Activated CD8-positive, alpha-beta memory T cell treated with anti-CD3 and anti-CD28 coated beads, Interleukin-2, amount 10 ng/mL, durations not matched to agents 7 days and 5 days (primary cell): ENCODE results near the gene SCN5A. TPM values are rescaled to one million over a fixed set of nuclear protein-coding genes. Genes with fewer than 3 reads are reported as not detected.

ENCODE experiments used
- ATAC-seq: fragments of 150-1000 bp; cut with Tn5 transposase; one replicate; pipeline ENCODE4 v1.10.0; 2021; ENCODE audit warnings: moderate library complexity
- CTCF ChIA-PET: fragments of 350-600 bp; sonication (Branson Sonifier 250); formaldehyde crosslinking; loops from one replicate; lab custom pipeline; 2021; ENCODE audit warnings: antibody characterized with exemption; lab: Charles Lee
- DNase-seq: peaks from one replicate; pipeline ENCODE4 v3.0.0-alpha.2; 2020
- H3K27ac Mint-ChIP-seq: one replicate; pipeline ENCODE4 v1.8.0; 2021; ENCODE audit warnings: mild to moderate bottlenecking, mixed read lengths
- H3K27me3 Mint-ChIP-seq: one replicate; pipeline ENCODE4 v1.8.0; 2021; ENCODE audit warnings: mixed read lengths
- H3K36me3 Mint-ChIP-seq: one replicate; pipeline ENCODE4 v1.8.0; 2021; ENCODE audit warnings: mild to moderate bottlenecking, mixed read lengths
- H3K4me1 Mint-ChIP-seq: one replicate; pipeline ENCODE4 v1.8.0; 2021; ENCODE audit warnings: mixed read lengths
- H3K4me3 Mint-ChIP-seq: one replicate; pipeline ENCODE4 v1.8.0; 2021; ENCODE audit warnings: mild to moderate bottlenecking, moderate library complexity, mixed read lengths
- H3K9me3 Mint-ChIP-seq: one replicate; pipeline ENCODE4 v1.8.0; 2022; ENCODE audit warnings: low read depth, mixed read lengths
- total RNA-seq, 2 experiments: library from RNA; stranded (reverse); gene quantifications; one replicate each; pipeline ENCODE4 v1.2.3, GENCODE V29; 2021

Gene SCN5A
- total RNA-seq, 2 experiments from 2014 or later, result not detected

GRCh38 chr3:38632989-38633388, 16.5 kb downstream of the SCN5A start:
- ATAC-seq (no peak), DNase-seq (no peak)
- Mint-ChIP-seq H3K27ac (no peak overlapping the region), H3K4me3 (no peak overlapping the region), H3K36me3 (no peaks in the 10 kb centered on the region), H3K4me1 (peaks cover 10% of the 10 kb centered on the region), H3K9me3 (no peaks in the 10 kb centered on the region), H3K27me3 (peaks cover 2% of the 10 kb centered on the region)
- CTCF ChIA-PET, result no interaction called here

GRCh38 chr3:38630606-38631005, 18.9 kb downstream of the SCN5A start:
- ATAC-seq (no peak), DNase-seq (no peak)
- peaks cover 4% of the 10 kb centered on the region for H3K4me1 Mint-ChIP-seq
- no peak overlapping the region for H3K4me3 Mint-ChIP-seq
- no peak overlapping the region for H3K27ac Mint-ChIP-seq
- H3K36me3 Mint-ChIP-seq, result no peaks in the 10 kb centered on the region
- CTCF ChIA-PET, result interaction anchor here (1.0 kb wide), 1 partner anchor 10 kb away, joined by 3 read pairs; no protein-coding TSS in a partner anchor
- peaks cover 2% of the 10 kb centered on the region for H3K27me3 Mint-ChIP-seq
- no peaks in the 10 kb centered on the region for H3K9me3 Mint-ChIP-seq

GRCh38 chr3:38630070-38630469, 19.4 kb downstream of the SCN5A start:
- DNase-seq, result no peak
- CTCF ChIA-PET, result interaction anchor here (1.0 kb wide), 1 partner anchor 10 kb away, joined by 3 read pairs; no protein-coding TSS in a partner anchor
- Mint-ChIP-seq H3K27me3 (no peaks in the 10 kb centered on the region), H3K36me3 (no peaks in the 10 kb centered on the region), H3K4me3 (no peak overlapping the region), H3K4me1 (peaks cover 4% of the 10 kb centered on the region), H3K9me3 (no peaks in the 10 kb centered on the region), H3K27ac (no peak overlapping the region)
- ATAC-seq, result no peak

- ATAC-seq, result no peak
- Mint-ChIP-seq H3K4me3 (no peak overlapping the region), H3K9me3 (no peaks in the 10 kb centered on the region), H3K4me1 (peaks cover 2% of the 10 kb centered on the region), H3K36me3 (no peaks in the 10 kb centered on the region), H3K27me3 (no peaks in the 10 kb centered on the region), H3K27ac (no peak overlapping the region)
- DNase-seq, result no peak
- CTCF ChIA-PET, result no interaction called here
Observed at GRCh38 chr3:38628835-38629234, 20.7 kb downstream of the SCN5A start.

- DNase-seq, result peak; percentile 47
- peak; percentile 41 for ATAC-seq
- CTCF ChIA-PET, result interaction anchor here (1.4 kb wide), 1 partner anchor 18 kb away, joined by 4 read pairs; no protein-coding TSS in a partner anchor
- no peaks in the 10 kb centered on the region for H3K4me1 Mint-ChIP-seq
- no peaks in the 10 kb centered on the region for H3K9me3 Mint-ChIP-seq
- H3K27ac Mint-ChIP-seq, result no peak overlapping the region
- H3K36me3 Mint-ChIP-seq, result no peaks in the 10 kb centered on the region
- no peaks in the 10 kb centered on the region for H3K27me3 Mint-ChIP-seq
- no peak overlapping the region for H3K4me3 Mint-ChIP-seq
Observed at GRCh38 chr3:38627956-38628355, 21.5 kb downstream of the SCN5A start.

- H3K27ac Mint-ChIP-seq, result no peak overlapping the region
- H3K4me1 Mint-ChIP-seq, result no peaks in the 10 kb centered on the region
- H3K36me3 Mint-ChIP-seq, result no peaks in the 10 kb centered on the region
- H3K4me3 Mint-ChIP-seq, result no peak overlapping the region
- no peaks in the 10 kb centered on the region for H3K9me3 Mint-ChIP-seq
- CTCF ChIA-PET, result no interaction called here
- ATAC-seq, result no peak
- no peaks in the 10 kb centered on the region for H3K27me3 Mint-ChIP-seq
- no peak for DNase-seq
Observed at GRCh38 chr3:38626171-38626570, 23.3 kb downstream of the SCN5A start.

GRCh38 chr3:38623539-38623938, 25.9 kb downstream of the SCN5A start:
- H3K4me1 Mint-ChIP-seq, result no peaks in the 10 kb centered on the region
- ATAC-seq (no peak), DNase-seq (no peak)
- H3K27me3 Mint-ChIP-seq, result peaks cover 1% of the 10 kb centered on the region
- no peak overlapping the region for H3K4me3 Mint-ChIP-seq
- no peak overlapping the region for H3K27ac Mint-ChIP-seq
- CTCF ChIA-PET, result no interaction called here
- H3K9me3 Mint-ChIP-seq, result no peaks in the 10 kb centered on the region
- no peaks in the 10 kb centered on the region for H3K36me3 Mint-ChIP-seq

- Mint-ChIP-seq H3K36me3 (no peaks in the 10 kb centered on the region), H3K9me3 (no peaks in the 10 kb centered on the region), H3K27ac (no peak overlapping the region), H3K4me3 (no peak overlapping the region), H3K27me3 (peaks cover 4% of the 10 kb centered on the region), H3K4me1 (no peaks in the 10 kb centered on the region)
- CTCF ChIA-PET, result no interaction called here
- no peak for DNase-seq
- no peak for ATAC-seq
Observed at GRCh38 chr3:38622336-38622735, 27.2 kb downstream of the SCN5A start.

GRCh38 chr3:38620236-38620635, 29.3 kb downstream of the SCN5A start:
- H3K36me3 Mint-ChIP-seq, result no peaks in the 10 kb centered on the region
- H3K4me1 Mint-ChIP-seq, result no peaks in the 10 kb centered on the region
- H3K4me3 Mint-ChIP-seq, result no peak overlapping the region
- ATAC-seq (no peak), DNase-seq (no peak)
- no peak overlapping the region for H3K27ac Mint-ChIP-seq
- CTCF ChIA-PET, result interaction anchor here (1.3 kb wide), 1 partner anchor 10 kb away, joined by 3 read pairs; no protein-coding TSS in a partner anchor
- H3K27me3 Mint-ChIP-seq, result peaks cover 4% of the 10 kb centered on the region
- no peaks in the 10 kb centered on the region for H3K9me3 Mint-ChIP-seq

- DNase-seq (no peak), ATAC-seq (no peak)
- Mint-ChIP-seq H3K27me3 (peaks cover 4% of the 10 kb centered on the region), H3K27ac (no peak overlapping the region), H3K4me1 (no peaks in the 10 kb centered on the region), H3K4me3 (no peak overlapping the region), H3K36me3 (no peaks in the 10 kb centered on the region), H3K9me3 (no peaks in the 10 kb centered on the region)
- CTCF ChIA-PET, result no interaction called here
Observed at GRCh38 chr3:38618343-38618742, 31.1 kb downstream of the SCN5A start.

GRCh38 chr3:38617586-38617985, 31.9 kb downstream of the SCN5A start:
- H3K36me3 Mint-ChIP-seq, result no peaks in the 10 kb centered on the region
- DNase-seq (no peak), ATAC-seq (no peak)
- peaks cover 4% of the 10 kb centered on the region for H3K27me3 Mint-ChIP-seq
- no peak overlapping the region for H3K27ac Mint-ChIP-seq
- CTCF ChIA-PET, result no interaction called here
- H3K4me3 Mint-ChIP-seq, result no peak overlapping the region
- no peaks in the 10 kb centered on the region for H3K9me3 Mint-ChIP-seq
- H3K4me1 Mint-ChIP-seq, result no peaks in the 10 kb centered on the region

GRCh38 chr3:38617137-38617536, 32.4 kb downstream of the SCN5A start:
- Mint-ChIP-seq H3K27ac (no peak overlapping the region), H3K4me3 (no peak overlapping the region), H3K36me3 (no peaks in the 10 kb centered on the region), H3K4me1 (no peaks in the 10 kb centered on the region), H3K27me3 (peaks cover 4% of the 10 kb centered on the region), H3K9me3 (no peaks in the 10 kb centered on the region)
- no peak for ATAC-seq
- CTCF ChIA-PET, result no interaction called here
- DNase-seq, result no peak

GRCh38 chr3:38616658-38617057, 32.8 kb downstream of the SCN5A start:
- H3K9me3 Mint-ChIP-seq, result no peaks in the 10 kb centered on the region
- CTCF ChIA-PET, result no interaction called here
- no peaks in the 10 kb centered on the region for H3K36me3 Mint-ChIP-seq
- H3K27me3 Mint-ChIP-seq, result peaks cover 4% of the 10 kb centered on the region
- ATAC-seq, result no peak
- H3K4me1 Mint-ChIP-seq, result no peaks in the 10 kb centered on the region
- no peak for DNase-seq
- H3K4me3 Mint-ChIP-seq, result no peak overlapping the region
- no peak overlapping the region for H3K27ac Mint-ChIP-seq

GRCh38 chr3:38616111-38616510, 33.4 kb downstream of the SCN5A start:
- no peak overlapping the region for H3K27ac Mint-ChIP-seq
- no peaks in the 10 kb centered on the region for H3K4me1 Mint-ChIP-seq
- H3K4me3 Mint-ChIP-seq, result no peak overlapping the region
- H3K9me3 Mint-ChIP-seq, result no peaks in the 10 kb centered on the region
- H3K27me3 Mint-ChIP-seq, result peaks cover 4% of the 10 kb centered on the region
- ATAC-seq (no peak), DNase-seq (no peak)
- CTCF ChIA-PET, result no interaction called here
- H3K36me3 Mint-ChIP-seq, result no peaks in the 10 kb centered on the region
